Right hindlimb (tissue), 1 donor: ENCODE measurements around the gene TBCA.
A peak's percentile ranks its signal among the peaks of the same experiment; 100 is the strongest.

Source experiments
- DNase-seq: peaks from one replicate; pipeline ENCODE4 v3.0.0-alpha.2; 2018

The TBCA gene, protein sequence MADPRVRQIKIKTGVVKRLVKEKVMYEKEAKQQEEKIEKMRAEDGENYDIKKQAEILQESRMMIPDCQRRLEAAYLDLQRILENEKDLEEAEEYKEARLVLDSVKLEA

DNA sequence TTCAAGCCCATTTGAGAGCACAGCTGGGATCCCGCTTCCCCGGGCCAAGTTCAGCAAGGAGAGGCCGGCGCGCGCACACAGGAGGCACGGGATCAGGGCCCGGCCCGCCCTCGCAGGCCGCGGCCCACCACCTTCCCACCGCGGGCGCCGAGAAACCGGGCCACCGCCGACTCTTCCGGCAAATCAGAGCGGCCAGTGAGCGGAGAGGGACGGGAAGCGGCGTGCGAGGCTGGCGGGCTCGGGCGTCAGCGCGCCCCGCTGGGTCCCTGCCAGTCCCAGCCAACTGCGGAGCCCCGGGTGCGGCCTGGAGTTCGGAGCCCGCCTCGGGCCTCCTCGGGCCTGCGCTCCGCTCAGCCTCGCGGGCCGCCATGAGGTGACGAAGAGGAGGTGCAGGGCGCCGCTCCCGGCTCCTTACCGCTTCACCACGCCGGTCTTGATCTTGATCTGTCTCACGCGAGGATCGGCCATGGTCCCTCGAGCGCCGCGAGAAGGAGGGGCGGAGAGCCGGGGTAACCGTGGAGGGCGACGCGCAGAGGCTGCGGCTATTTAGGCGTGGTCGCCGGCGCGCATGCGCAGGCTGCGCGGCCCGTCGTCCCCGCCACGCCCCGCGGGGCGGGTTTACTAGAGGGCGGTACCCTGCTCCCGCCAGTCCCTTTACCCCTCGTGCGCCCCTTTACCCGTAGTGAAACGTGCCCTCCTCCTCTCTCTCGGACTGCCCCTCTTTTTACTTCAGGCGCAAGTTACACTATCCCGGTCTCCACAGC, at the start of gene TBCA:
TSS of gene TBCA (minus strand) at position 550 of the 764 bp plus-strand sequence. CDS start at position 468, 82 bp downstream.
- peak; percentile 94 for DNase-seq

- DNase-seq = no peak
These were observed 48.8 kb upstream of the TBCA start for GRCh38 chr5:77824981-77825380.

DNA sequence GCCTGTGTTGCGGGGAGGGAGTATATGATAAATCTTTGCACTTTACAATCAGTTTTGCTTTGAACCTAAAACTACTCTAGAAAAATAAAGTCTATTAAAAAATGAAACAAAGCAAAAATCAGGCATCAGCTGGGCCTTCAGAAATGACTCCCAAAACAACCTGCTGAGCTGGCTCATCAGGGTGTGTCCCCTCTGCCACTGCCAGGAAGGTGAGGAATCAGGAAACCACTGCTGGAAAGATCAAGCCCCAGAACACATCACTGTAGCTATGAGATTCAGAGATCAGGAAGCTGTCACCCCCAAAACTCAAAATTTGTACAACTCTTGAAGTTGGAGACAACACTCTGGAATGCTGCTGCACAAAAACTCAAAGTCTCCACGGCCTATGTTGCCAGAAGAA, 40.5 kb upstream of the TBCA start:
- no peak for DNase-seq

DNA sequence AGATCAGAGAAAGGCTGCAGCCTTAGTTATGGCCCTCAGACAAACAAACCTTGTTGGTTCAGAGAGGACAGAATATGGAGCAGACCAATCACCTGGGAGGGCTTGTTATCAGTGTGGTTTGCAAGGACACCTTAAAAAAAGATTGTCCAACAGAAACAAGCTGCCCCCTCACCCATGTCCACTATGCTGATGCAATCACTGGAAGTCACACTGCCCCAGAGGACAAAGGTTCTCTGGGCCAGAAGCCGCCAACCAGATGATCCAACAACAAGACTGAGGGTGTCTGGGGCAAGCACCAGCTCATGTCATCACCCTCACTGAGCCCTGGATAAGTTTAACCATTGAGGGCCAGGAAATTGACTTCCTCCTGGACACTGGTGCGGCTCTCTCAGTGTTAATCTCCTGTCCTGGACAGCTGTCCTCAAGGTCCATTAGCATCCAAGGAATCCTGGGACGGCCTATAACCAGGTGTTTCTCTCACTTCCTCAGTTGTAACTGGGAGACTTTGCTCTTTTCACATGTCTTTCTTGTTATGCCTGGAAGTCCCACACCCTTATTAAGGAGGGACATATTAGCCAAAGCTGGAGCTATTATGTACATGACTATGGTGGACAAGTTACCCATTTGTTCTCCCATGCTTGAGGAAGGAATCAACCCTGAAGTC, 36.9 kb upstream of the TBCA start:
- no peak for DNase-seq

GRCh38 chr5:77806213-77806843, 30.2 kb upstream of the TBCA start:
- no peak for DNase-seq

- no peak for DNase-seq
These were observed 22.3 kb upstream of the TBCA start for GRCh38 chr5:77798456-77798855.

- DNase-seq = no peak
These were observed 21.0 kb upstream of the TBCA start for GRCh38 chr5:77797136-77797535.

- DNase-seq = no peak
These were observed 19.7 kb upstream of the TBCA start for GRCh38 chr5:77795846-77796245.

DNA sequence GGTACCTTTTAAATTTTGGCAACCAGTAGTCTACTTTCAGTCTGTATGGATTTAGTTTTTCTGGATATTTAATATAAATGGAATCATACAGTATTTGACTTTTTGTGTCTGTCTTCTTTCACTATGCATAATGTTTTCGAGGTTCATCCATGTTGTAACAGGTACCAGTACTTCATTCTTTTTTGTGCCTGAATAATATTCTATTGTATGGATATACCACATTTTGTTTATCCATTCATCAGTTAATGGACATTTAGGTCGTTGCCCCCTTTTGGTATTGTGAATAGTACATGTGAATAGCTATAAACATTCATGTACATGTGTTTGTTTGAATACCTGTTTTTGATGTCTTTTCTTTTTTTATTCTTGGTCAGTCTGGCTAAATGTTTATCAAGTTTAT, 19.1 kb upstream of the TBCA start:
- DNase-seq = no peak

DNA sequence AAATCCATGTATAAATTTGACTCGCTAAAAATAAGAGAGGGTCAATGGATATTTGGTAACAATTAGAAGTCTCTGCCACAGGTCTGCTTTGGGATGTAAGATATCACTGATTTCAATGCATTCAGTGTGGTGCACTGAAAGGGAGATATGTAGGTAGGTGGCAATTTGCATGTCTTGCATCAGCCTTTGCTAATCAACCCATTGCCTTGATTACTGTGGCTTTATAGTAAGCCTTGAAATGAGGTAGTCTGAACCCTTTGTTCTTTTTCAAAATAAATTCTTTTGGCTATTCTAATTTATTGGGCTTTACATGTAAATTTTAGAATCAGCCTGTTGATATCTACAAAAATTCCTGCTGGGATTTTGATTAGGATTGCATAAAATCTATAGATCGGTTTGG, 15.8 kb upstream of the TBCA start:
- no peak for DNase-seq

GRCh38 chr5:77791356-77791755, 15.2 kb upstream of the TBCA start:
- no peak for DNase-seq

DNA sequence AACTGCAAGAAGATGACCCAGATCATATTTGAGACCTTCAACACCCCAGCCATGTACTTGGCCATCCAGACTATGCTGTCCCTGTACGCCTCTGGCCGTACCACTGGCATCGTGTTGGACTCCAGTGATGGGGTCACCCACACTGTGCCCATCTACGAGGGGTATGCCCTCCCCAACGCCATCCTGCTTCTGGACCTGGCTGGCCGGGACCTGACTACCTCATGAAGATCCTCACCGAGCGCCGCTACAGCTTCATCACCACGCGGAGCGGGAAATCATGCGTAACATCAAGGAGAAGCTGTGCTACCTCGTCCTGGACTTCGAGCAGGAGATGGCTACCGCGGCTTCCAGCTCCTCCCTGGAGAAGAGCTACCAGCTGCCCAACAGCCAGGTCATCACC, 9.1 kb upstream of the TBCA start:
- DNase-seq = no peak

DNA sequence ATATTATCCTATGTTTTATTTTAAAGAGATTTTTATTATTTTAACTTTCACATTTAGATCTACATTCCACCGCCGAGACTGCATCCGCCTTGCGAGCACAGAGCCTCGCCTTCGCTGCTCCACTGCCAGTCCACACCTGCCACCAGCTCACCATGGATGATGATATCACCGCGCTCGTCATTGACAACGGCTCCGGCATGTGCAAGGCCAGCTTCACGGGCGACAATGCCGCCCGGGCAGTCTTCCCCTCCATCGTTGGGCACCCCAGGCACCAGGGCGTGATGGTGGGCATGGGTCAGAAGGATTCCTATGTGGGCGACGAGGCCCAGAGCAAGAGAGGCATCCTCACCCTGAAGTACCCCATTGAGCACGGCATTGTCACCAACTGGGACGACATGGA, 8.6 kb upstream of the TBCA start:
- DNase-seq = no peak

DNA sequence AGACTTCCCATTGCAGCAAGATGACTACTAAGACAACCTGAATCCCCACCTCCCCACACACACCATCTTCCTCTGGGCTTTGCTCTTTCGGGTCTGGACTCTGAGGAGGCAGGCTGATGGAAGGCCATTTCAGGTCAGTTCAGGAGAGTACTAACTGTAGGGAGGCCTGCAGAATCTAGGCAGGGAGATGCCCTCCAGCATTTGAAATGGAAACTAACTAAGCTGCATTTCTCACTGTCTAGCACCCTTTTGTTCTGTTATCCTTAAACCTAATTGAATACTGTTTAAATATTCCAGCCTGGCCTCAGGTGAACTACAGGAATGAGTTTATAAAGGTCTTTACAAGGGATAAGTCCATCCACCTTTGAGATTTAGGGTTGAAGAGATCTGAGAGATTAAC, 4.9 kb upstream of the TBCA start:
- DNase-seq = no peak

- DNase-seq = no peak
These were observed 2.8 kb upstream of the TBCA start for GRCh38 chr5:77778881-77779438.

DNA sequence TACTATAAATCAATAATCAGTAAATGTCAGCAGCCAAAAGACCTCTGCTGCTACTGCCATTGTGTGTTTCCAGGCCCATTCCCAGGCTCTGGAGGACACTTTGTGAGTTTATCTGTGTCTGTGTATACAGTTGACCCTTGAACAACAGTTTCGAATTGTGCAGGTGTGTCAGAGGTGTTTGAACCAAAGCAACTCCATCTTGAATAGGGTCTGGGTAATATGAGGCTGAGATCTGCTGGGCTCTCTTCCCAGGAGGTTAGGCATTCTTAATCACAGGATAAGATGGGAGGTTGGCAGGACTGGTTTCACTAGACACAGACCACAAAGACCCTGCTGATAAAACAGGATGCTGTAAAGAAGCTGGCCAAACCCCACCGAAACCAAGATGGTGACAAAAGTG, 2.3 kb upstream of the TBCA start:
- no peak for DNase-seq

GRCh38 chr5:77777911-77778310, 1.8 kb upstream of the TBCA start:
- DNase-seq = no peak

- DNase-seq = no peak
These were observed 1.2 kb upstream of the TBCA start for GRCh38 chr5:77777281-77777892.

- DNase-seq = no peak
These were observed 541 bp upstream of the TBCA start for GRCh38 chr5:77776554-77777206.

DNA sequence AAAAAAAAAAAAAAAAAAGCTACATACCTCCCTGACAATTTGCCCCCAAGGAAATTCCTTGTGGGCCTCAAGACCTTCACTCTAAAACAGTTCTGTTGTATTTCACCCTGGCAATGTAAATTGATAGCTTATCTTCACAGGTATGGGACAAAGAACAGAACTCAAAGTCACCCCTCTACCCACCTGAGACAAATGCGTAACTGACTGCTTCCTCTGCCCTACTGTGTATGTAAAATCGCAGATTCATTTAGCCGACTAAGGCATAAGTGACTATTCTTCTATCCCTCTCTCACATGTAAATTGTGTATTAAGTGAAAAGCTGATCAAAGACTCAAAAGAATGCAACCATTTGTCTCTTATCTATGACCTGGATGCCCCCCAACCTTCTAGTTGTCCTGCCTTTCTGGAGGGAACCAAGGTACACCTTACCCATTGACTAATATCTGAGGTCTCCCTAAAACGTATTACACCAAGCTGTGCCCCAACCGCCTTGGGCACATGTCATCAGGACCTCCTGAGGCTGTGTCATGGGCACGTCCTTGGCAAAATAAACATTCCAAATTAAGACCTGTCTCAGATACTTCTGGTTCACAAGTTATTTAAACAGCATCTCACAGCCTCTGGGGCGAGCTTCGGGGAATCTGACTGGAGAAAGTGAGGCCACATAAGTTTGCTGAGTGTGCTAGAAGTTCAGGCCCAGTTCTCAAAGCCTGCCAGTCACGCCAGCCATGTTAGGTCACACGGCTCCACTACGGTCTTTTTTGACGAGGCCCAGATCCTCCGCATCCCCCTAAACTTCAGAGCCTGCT, 954 bp downstream of the TBCA start:
- DNase-seq = no peak

- DNase-seq = no peak
These were observed 2.3 kb downstream of the TBCA start for GRCh38 chr5:77773734-77774280.
